Measurements from ENCODE around the gene FKBP5. TPM values are rescaled to one million over a fixed set of nuclear protein-coding genes. Genes with fewer than 3 reads are reported as not detected.

Gene FKBP5
- total RNA-seq, 1 experiment from 2014 or later, result 33.9 TPM

GRCh38 chr6:35524380-35525020 is 164.2 kb downstream of the FKBP5 start:
- no peak for DNase-seq
- peaks cover 11 to 17% of the 10 kb centered on the region in 2 experiments for H3K4me1 Mint-ChIP-seq
- H3K4me1 ChIP-seq (ENCODE audit: insufficient read depth, low read length), result no peaks in the 10 kb centered on the region
- no peak overlapping the region for H2BK120ac ChIP-seq (ENCODE audit: low read depth, low read length, poor library complexity, severe bottlenecking)
- H3K79me2 ChIP-seq (ENCODE audit: insufficient read depth, low read length), result no peaks in the 10 kb centered on the region
- peaks cover 6% of the 10 kb centered on the region for H3K27me3 Mint-ChIP-seq (ENCODE audit: low read depth)
- H3K23ac ChIP-seq (ENCODE audit: insufficient read length, low read depth, low read length), result no peak overlapping the region
- H3K9me3 Mint-ChIP-seq, result no peaks in the 10 kb centered on the region; a peak in 1 of 5 replicates
- no peak overlapping the region for H3K4me2 ChIP-seq (ENCODE audit: insufficient read depth, insufficient read length, low read length)
- no peak overlapping the region for H4K8ac ChIP-seq (replicated peaks; ENCODE audit: insufficient read length, low read depth, low read length)
- H2AFZ ChIP-seq (ENCODE audit: low read length), result no peak overlapping the region
- no peaks in the 10 kb centered on the region for H3K23me2 ChIP-seq (ENCODE audit: insufficient read length, low read depth, low read length, poor library complexity, severe bottlenecking)
- H3K18ac ChIP-seq (ENCODE audit: insufficient read length, low read depth, low read length), result no peak overlapping the region
- H3K14ac ChIP-seq (ENCODE audit: insufficient read depth, low read length), result no peak overlapping the region
- no peaks in the 10 kb centered on the region; a peak in 1 of 7 replicates for H3K36me3 Mint-ChIP-seq (ENCODE audit: insufficient read depth in 1 of 3, low read depth in 3 of 3)
- no peak overlapping the region for H2BK12ac ChIP-seq (ENCODE audit: insufficient read length, low read depth, low read length)
- no peak overlapping the region for H3K4ac ChIP-seq (ENCODE audit: low read depth, low read length)
- peak overlapping the region in 1 of 2 experiments; percentile 20; a peak in 1 of 5 replicates for H3K4me3 Mint-ChIP-seq
- H3K27ac ChIP-seq (ENCODE audit: insufficient read length, low read depth, low read length), result no peak overlapping the region
- H3K27ac Mint-ChIP-seq, result no peak overlapping the region
- H3K9ac ChIP-seq (ENCODE audit: extremely low read depth, insufficient read length, low read length), result no peak overlapping the region
- no peak overlapping the region for H4K5ac ChIP-seq (ENCODE audit: insufficient read length, low read depth, low read length)
- TF ChIP-seq CTCF (conservative IDR thresholded peaks at IDR 0.05), result no peak
- no peak overlapping the region for H4K91ac ChIP-seq (ENCODE audit: insufficient read length, low read depth, low read length)
- H3K79me1 ChIP-seq (ENCODE audit: insufficient read depth, low read depth, low read length, poor library complexity, severe bottlenecking), result no peaks in the 10 kb centered on the region
- H3K9me3 ChIP-seq (ENCODE audit: control insufficient read depth, low read depth, low read length), result no peaks in the 10 kb centered on the region
- H2BK15ac ChIP-seq (ENCODE audit: low read depth, low read length), result no peak overlapping the region
- no peaks in the 10 kb centered on the region for H4K20me1 ChIP-seq (ENCODE audit: control insufficient read depth, insufficient read depth, insufficient read length)
- WGBS (ENCODE audit: extremely low coverage, insufficient read length, low lambda C conversion rate), result no CpG with 5 or more reads among the region's 3 CpGs
- no peak overlapping the region for H2BK5ac ChIP-seq (ENCODE audit: insufficient read length, low read length)
- no peak overlapping the region for H3T11ph ChIP-seq (ENCODE audit: low read length)
- no peak overlapping the region for H2AK5ac ChIP-seq (ENCODE audit: insufficient read length, low read length)
- no peaks in the 10 kb centered on the region for H3K27me3 ChIP-seq (ENCODE audit: insufficient read depth, low read length)
- H3K56ac ChIP-seq (ENCODE audit: insufficient read length, low read depth, low read length), result no peak overlapping the region
- H2BK20ac ChIP-seq (ENCODE audit: low read depth, low read length, poor library complexity, severe bottlenecking), result no peak overlapping the region

Small RNA genes lying within 50 kb of the gene (microRNA-seq; reads per million reads assigned to microRNA genes)
- gene MIR5690 (ENCODE audit: borderline microRNAs expressed), result not detected

Other genes with a start within 250 kb of the FKBP5 start
- gene FANCE, start 236.6 kb downstream of the FKBP5 start, total RNA-seq (2021), result 8.4 and 10.9 TPM in 2 replicates
- 1,826 and 1,830 TPM in 2 replicates for gene RPL10A, start 220.5 kb downstream of the FKBP5 start, total RNA-seq (2021)
- 24.3 and 27.0 TPM in 2 replicates for gene TEAD3, start 191.8 kb downstream of the FKBP5 start, total RNA-seq (2021)
- gene TULP1, start 176.0 kb downstream of the FKBP5 start, total RNA-seq (2021), result 0.29 TPM in 1 of 2 replicates, not detected in the other
- gene ARMC12, start 48.1 kb upstream of the FKBP5 start, total RNA-seq (2021), result 1.5 and 1.7 TPM in 2 replicates
- 4.4 and 6.0 TPM in 2 replicates for gene CLPSL2, start 87.7 kb upstream of the FKBP5 start, total RNA-seq (2021)
- gene CLPSL1, start 92.1 kb upstream of the FKBP5 start, total RNA-seq (2021), result not detected in 2 replicates
- gene CLPS, start 108.4 kb upstream of the FKBP5 start, total RNA-seq (2021), result not detected in 2 replicates
- not detected in 2 replicates for gene LHFPL5, start 116.4 kb upstream of the FKBP5 start, total RNA-seq (2021)
- gene SRPK1, start 232.2 kb upstream of the FKBP5 start, total RNA-seq (2021), result 91.0 and 93.2 TPM in 2 replicates